ENCODE measurements around the gene TMPRSS6. TPM values are rescaled to one million over a fixed set of nuclear protein-coding genes. Genes with fewer than 3 reads are reported as not detected.

Gene TMPRSS6
- total and polyA plus RNA-seq, 8 donors = 0.25 to 1.5 (median 0.46) TPM; not detected in 4

- Histone ChIP-seq H3K27me3 (peaks cover 0 to 16% (median 0%) of the 10 kb centered on the region in 3 donors), H3K4me1 (no peaks in the 10 kb centered on the region), H3K9me3 (no peaks in the 10 kb centered on the region), H3K27ac (peak overlapping the region in 1 of 5 donors; percentile 32), H3K4me3 (no peak overlapping the region), H3K36me3 (no peaks in the 10 kb centered on the region)
- TF ChIP-seq POLR2AphosphoS5 (IDR thresholded peaks at IDR 0.05) = no peak
- no peak for TF ChIP-seq POLR2A (IDR thresholded peaks at IDR 0.05)
- TF ChIP-seq EP300 (IDR thresholded peaks at IDR 0.05) = no peak
- TF ChIP-seq CTCF (IDR thresholded peaks at IDR 0.05) = no peak
- intact Hi-C loops (cut with DNase I; ENCODE audit: low total_unique reads) = no loop called here
- DNase-seq = no peak
- 78 to 86% (median 82%) methylated on average over 3 of the region's 3 CpGs for WGBS, 5 donors
Measured at GRCh38 chr22:37122598-37123180, 13.2 kb upstream of the TMPRSS6 start.

- TF ChIP-seq EP300 (IDR thresholded peaks at IDR 0.05) (no peak), POLR2A (IDR thresholded peaks at IDR 0.05) (no peak), POLR2AphosphoS5 (IDR thresholded peaks at IDR 0.05) (no peak), CTCF (IDR thresholded peaks at IDR 0.05) (no peak)
- Histone ChIP-seq H3K4me3 (no peak overlapping the region), H3K27me3 (peaks cover 0 to 16% (median 0%) of the 10 kb centered on the region in 3 donors), H3K4me1 (no peaks in the 10 kb centered on the region), H3K36me3 (no peaks in the 10 kb centered on the region), H3K27ac (peak overlapping the region in 3 of 5 donors; percentile 37 to 55 (median 54)), H3K9me3 (no peaks in the 10 kb centered on the region)
- WGBS, 5 donors = 30 to 45% (median 30%) methylated on average over 11 to 15 of the region's 15 CpGs
- intact Hi-C loops (cut with DNase I; ENCODE audit: low total_unique reads) = no loop called here
- peak; percentile 32 to 83 for DNase-seq
Measured at GRCh38 chr22:37121887-37122591, 12.5 kb upstream of the TMPRSS6 start.

- intact Hi-C loops (cut with DNase I; ENCODE audit: low total_unique reads) = no loop called here
- TF ChIP-seq POLR2AphosphoS5 (IDR thresholded peaks at IDR 0.05) (no peak), POLR2A (IDR thresholded peaks at IDR 0.05) (no peak), EP300 (IDR thresholded peaks at IDR 0.05) (no peak)
- Histone ChIP-seq H3K36me3 (no peaks in the 10 kb centered on the region), H3K4me1 (no peaks in the 10 kb centered on the region), H3K4me3 (no peak overlapping the region), H3K27me3 (peaks cover 0 to 6% (median 0%) of the 10 kb centered on the region in 3 donors), H3K27ac (no peak overlapping the region), H3K9me3 (no peaks in the 10 kb centered on the region)
- DNase-seq = no peak
- WGBS, 5 donors = 86 to 91% (median 90%) methylated on average over 11 of the region's 11 CpGs
Measured at GRCh38 chr22:37120569-37121340, 11.2 kb upstream of the TMPRSS6 start.

GRCh38 chr22:37119872-37120271 is 10.4 kb upstream of the TMPRSS6 start:
- Histone ChIP-seq H3K4me1 (no peaks in the 10 kb centered on the region), H3K36me3 (no peaks in the 10 kb centered on the region), H3K27me3 (peaks cover 0 to 14% (median 0%) of the 10 kb centered on the region in 3 donors), H3K9me3 (no peaks in the 10 kb centered on the region), H3K4me3 (no peak overlapping the region), H3K27ac (no peak overlapping the region)
- TF ChIP-seq EP300 (IDR thresholded peaks at IDR 0.05) (no peak), CTCF (IDR thresholded peaks at IDR 0.05) (no peak), POLR2A (IDR thresholded peaks at IDR 0.05) (no peak), POLR2AphosphoS5 (IDR thresholded peaks at IDR 0.05) (no peak)
- intact Hi-C loops (cut with DNase I; ENCODE audit: low total_unique reads) = no loop called here
- DNase-seq = no peak
- WGBS, 5 donors = 84 to 91% (median 86%) methylated on average over 13 of the region's 13 CpGs

Measured in stomach (tissue), 9 donors.